Loucy (cell line): ENCODE data around the gene DOP1A.

ENCODE experiments used
- H2AFZ ChIP-seq: fragments of 200-600 bp; sonication (generic); 2 replicates; pipeline ENCODE4 v1.6.0; 2016; ENCODE audit warnings: antibody characterized with exemption, mild to moderate bottlenecking, low read length, moderate library complexity
- H3F3A ChIP-seq: fragments of 200-600 bp; 2 replicates; pipeline ENCODE4 v1.6.0; 2016; ENCODE audit warnings: antibody characterized with exemption, low read depth, mild to moderate bottlenecking
- H3K27me3 ChIP-seq: fragments of 200-600 bp; sonication (generic); 2 replicates; pipeline ENCODE4 v1.6.1; 2014; ENCODE audit warnings: low read length, mild to moderate bottlenecking; ENCODE audit not compliant: insufficient read depth, poor library complexity, severe bottlenecking
- H3K36me3 ChIP-seq: fragments of 200-600 bp; sonication (generic); 2 replicates; pipeline ENCODE4 v1.6.1; 2016; ENCODE audit warnings: low read length; ENCODE audit not compliant: insufficient read depth
- H3K4me1 ChIP-seq: fragments of 200-600 bp; sonication (generic); 2 replicates; pipeline ENCODE4 v1.5.1; 2014; ENCODE audit warnings: low read length, mild to moderate bottlenecking; ENCODE audit not compliant: insufficient read depth, poor library complexity, severe bottlenecking
- H3K4me2 ChIP-seq: fragments of 200-600 bp; sonication (generic); 2 replicates; pipeline ENCODE4 v1.6.0; 2014; ENCODE audit warnings: antibody characterized with exemption, low read length, low read depth, mild to moderate bottlenecking; ENCODE audit not compliant: poor library complexity, severe bottlenecking
- H3K4me3 ChIP-seq: fragments of 200-600 bp; sonication (generic); 2 replicates; pipeline ENCODE4 v1.5.1; 2014; ENCODE audit warnings: low read length, mild to moderate bottlenecking, mixed read lengths; ENCODE audit not compliant: poor library complexity, severe bottlenecking
- H3K79me2 ChIP-seq: fragments of 200-600 bp; sonication (generic); 2 replicates; pipeline ENCODE4 v1.6.1; 2014; ENCODE audit warnings: low read length; ENCODE audit not compliant: insufficient read depth
- H3K9ac ChIP-seq: fragments of 200-600 bp; sonication (generic); 2 replicates; pipeline ENCODE4 v1.6.0; 2014; ENCODE audit warnings: mild to moderate bottlenecking, low read depth, low read length, moderate library complexity; ENCODE audit not compliant: poor library complexity, severe bottlenecking
- H3K9me2 ChIP-seq: fragments of 200-600 bp; sonication (generic); replicated peaks from 2 replicates; pipeline ENCODE4 v1.6.1; 2016; ENCODE audit warnings: low read depth, low read length, mixed read lengths
- H3K9me3 ChIP-seq: fragments of 200-600 bp; sonication (generic); 2 replicates; pipeline ENCODE4 v1.6.1; 2014; ENCODE audit warnings: mild to moderate bottlenecking, antibody characterized with exemption, low read length, low read depth; ENCODE audit not compliant: insufficient read depth
- H4K20me1 ChIP-seq: fragments of 200-600 bp; sonication (generic); 2 replicates; pipeline ENCODE4 v1.6.0; 2014; ENCODE audit warnings: antibody characterized with exemption, low read length, mild to moderate bottlenecking; ENCODE audit not compliant: insufficient read depth, poor library complexity, severe bottlenecking
- EZH2phosphoT487 ChIP-seq: fragments of 200-600 bp; IDR thresholded peaks from 2 replicates; pipeline ENCODE4 v1.6.1; 2018; ENCODE audit warnings: antibody characterized with exemption, mild to moderate bottlenecking, moderate library complexity, borderline replicate concordance
- TF ChIP-seq, protein P1 (sequence below): fragments of 200-600 bp; sonication (generic); conservative IDR thresholded peaks from 2 replicates; pipeline ENCODE4 v1.5.1; 2014; ENCODE audit warnings: mild to moderate bottlenecking, antibody characterized with exemption, low read length

The DOP1A gene

DNA sequence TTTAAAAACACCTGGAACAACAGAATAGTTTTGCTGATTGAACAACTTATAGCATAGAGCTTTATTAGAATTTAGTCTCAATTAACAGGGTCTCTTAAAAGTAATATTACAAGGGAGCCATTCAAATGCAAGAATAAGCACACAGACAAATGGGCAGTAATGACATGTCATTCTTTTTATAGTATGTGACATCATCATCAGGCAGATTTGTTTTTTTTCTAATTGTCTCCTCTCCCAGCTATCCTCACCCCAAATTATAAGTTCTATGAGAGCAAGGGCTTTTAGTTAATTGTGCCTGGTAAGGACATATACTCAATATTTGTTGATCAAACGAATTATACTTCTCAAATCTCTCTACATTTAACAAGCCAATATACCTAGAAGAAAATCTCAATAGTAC, 114.6 kb downstream of the DOP1A start:
- Histone ChIP-seq H3K4me1 (no peaks in the 10 kb centered on the region), H3K4me3 (no peak overlapping the region), H3K79me2 (no peaks in the 10 kb centered on the region), H3K9me3 (no peaks in the 10 kb centered on the region), H3F3A (no peaks in the 10 kb centered on the region), H3K4me2 (no peak overlapping the region), H4K20me1 (no peaks in the 10 kb centered on the region), H2AFZ (no peak overlapping the region), H3K9me2 (no peaks in the 10 kb centered on the region), H3K36me3 (peaks cover 12% of the 10 kb centered on the region; the same call in 1 of the 2 replicates), H3K27me3 (no peaks in the 10 kb centered on the region), H3K9ac (no peak overlapping the region)
- TF ChIP-seq, protein P1, sequence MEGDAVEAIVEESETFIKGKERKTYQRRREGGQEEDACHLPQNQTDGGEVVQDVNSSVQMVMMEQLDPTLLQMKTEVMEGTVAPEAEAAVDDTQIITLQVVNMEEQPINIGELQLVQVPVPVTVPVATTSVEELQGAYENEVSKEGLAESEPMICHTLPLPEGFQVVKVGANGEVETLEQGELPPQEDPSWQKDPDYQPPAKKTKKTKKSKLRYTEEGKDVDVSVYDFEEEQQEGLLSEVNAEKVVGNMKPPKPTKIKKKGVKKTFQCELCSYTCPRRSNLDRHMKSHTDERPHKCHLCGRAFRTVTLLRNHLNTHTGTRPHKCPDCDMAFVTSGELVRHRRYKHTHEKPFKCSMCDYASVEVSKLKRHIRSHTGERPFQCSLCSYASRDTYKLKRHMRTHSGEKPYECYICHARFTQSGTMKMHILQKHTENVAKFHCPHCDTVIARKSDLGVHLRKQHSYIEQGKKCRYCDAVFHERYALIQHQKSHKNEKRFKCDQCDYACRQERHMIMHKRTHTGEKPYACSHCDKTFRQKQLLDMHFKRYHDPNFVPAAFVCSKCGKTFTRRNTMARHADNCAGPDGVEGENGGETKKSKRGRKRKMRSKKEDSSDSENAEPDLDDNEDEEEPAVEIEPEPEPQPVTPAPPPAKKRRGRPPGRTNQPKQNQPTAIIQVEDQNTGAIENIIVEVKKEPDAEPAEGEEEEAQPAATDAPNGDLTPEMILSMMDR, result no peak
- no peak for TF ChIP-seq EZH2phosphoT487

- H2AFZ ChIP-seq, result no peak overlapping the region
- peaks cover 12% of the 10 kb centered on the region; the same call in 1 of the 2 replicates for H3K36me3 ChIP-seq
- H3K27me3 ChIP-seq, result no peaks in the 10 kb centered on the region
- H3K4me2 ChIP-seq, result no peak overlapping the region
- H3K9me2 ChIP-seq, result no peaks in the 10 kb centered on the region
- H3K9me3 ChIP-seq, result no peaks in the 10 kb centered on the region
- H3K9ac ChIP-seq, result no peak overlapping the region
- peaks cover under 1% of the 10 kb centered on the region for H3K4me1 ChIP-seq
- no peaks in the 10 kb centered on the region for H3K79me2 ChIP-seq
- H4K20me1 ChIP-seq, result no peaks in the 10 kb centered on the region
- TF ChIP-seq, protein P1, result no peak
- no peak for TF ChIP-seq EZH2phosphoT487
- H3F3A ChIP-seq, result no peaks in the 10 kb centered on the region
- H3K4me3 ChIP-seq, result no peak overlapping the region
Observed at GRCh38 chr6:83183082-83183828, 115.8 kb downstream of the DOP1A start.

DNA sequence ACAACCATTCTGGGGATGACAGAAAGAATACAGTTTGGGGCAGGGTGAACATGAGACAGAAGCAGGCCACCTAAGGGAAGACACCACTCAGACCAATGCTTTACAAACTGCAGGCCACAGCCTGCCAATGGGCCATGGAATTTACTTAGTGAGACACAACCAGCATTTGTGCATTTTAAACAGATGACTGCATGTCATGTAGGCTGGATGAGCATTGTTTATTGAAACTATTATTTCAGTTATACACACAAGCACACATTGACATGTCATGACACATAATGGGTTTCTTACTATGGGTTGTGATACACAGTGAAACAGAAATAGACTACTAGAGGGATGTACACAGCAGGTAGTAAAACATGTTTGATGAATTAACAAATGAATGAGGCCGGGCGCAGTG, 117.6 kb downstream of the DOP1A start:
- no peak for TF ChIP-seq EZH2phosphoT487
- TF ChIP-seq, protein P1, result no peak
- 0 out of 2 replicates have a peak, but pooled peaks cover 9% of the 10 kb centered on the region for H3K36me3 ChIP-seq
- H3K79me2 ChIP-seq, result peaks cover 11% of the 10 kb centered on the region
- no peaks in the 10 kb centered on the region for H3K9me3 ChIP-seq
- no peaks in the 10 kb centered on the region for H3K9me2 ChIP-seq
- no peaks in the 10 kb centered on the region for H3F3A ChIP-seq
- H4K20me1 ChIP-seq, result peaks cover 6% of the 10 kb centered on the region
- no peak overlapping the region for H3K9ac ChIP-seq
- no peak overlapping the region for H2AFZ ChIP-seq
- no peaks in the 10 kb centered on the region for H3K27me3 ChIP-seq
- no peak overlapping the region for H3K4me2 ChIP-seq
- H3K4me1 ChIP-seq, result peaks cover 6% of the 10 kb centered on the region
- no peak overlapping the region for H3K4me3 ChIP-seq
